Omental fat pad (tissue), 4 donors: ENCODE data around the gene SCO2. TPM values are rescaled to one million over a fixed set of nuclear protein-coding genes. Genes with fewer than 3 reads are reported as not detected.

Experiments
- ATAC-seq: fragments of 150-250 bp; one replicate; pipeline ENCODE4 v1.9.1; 2016; ENCODE audit warnings: mild to moderate bottlenecking, moderate library complexity; ENCODE audit not compliant: low FRiP score
- DNase-seq: peaks from one replicate; pipeline ENCODE4 v3.0.0-alpha.2; 2019; ENCODE audit warnings: low spot score
- CTCF ChIP-seq, 3 donors: fragments of 450-650 bp; IDR thresholded peaks; one replicate each; pipeline ENCODE4 v1.5.1; 2016 to 2017; ENCODE audit warnings: antibody characterized with exemption in 3 of 3, mild to moderate bottlenecking in 3 of 3, moderate library complexity in 2 of 3
- total RNA-seq, 4 donors: library from RNA; depleted of rRNA; stranded (reverse); fragments of >200 nt; gene quantifications; one replicate each; pipeline ENCODE4 v1.1.0, GENCODE V29; 2016

Gene SCO2
- total RNA-seq, 4 donors from 2014 or later: 2.8 to 15.0 (median 9.2) TPM

- no peak for TF ChIP-seq CTCF (IDR thresholded peaks at IDR 0.05)
- ATAC-seq (no peak), DNase-seq (no peak)
Observed at GRCh38 chr22:50569896-50570535, 44.6 kb upstream of the SCO2 start.

- DNase-seq (no peak), ATAC-seq (no peak)
- no peak for TF ChIP-seq CTCF (IDR thresholded peaks at IDR 0.05)
Observed at GRCh38 chr22:50569041-50569459, 43.7 kb upstream of the SCO2 start.

GRCh38 chr22:50568626-50569025, 43.2 kb upstream of the SCO2 start:
- no peak for DNase-seq
- no peak for TF ChIP-seq CTCF (IDR thresholded peaks at IDR 0.05)
- ATAC-seq: no peak

GRCh38 chr22:50567721-50568252, 42.4 kb upstream of the SCO2 start:
- TF ChIP-seq CTCF (IDR thresholded peaks at IDR 0.05): no peak
- no peak for ATAC-seq
- no peak for DNase-seq

- no peak for ATAC-seq
- no peak for TF ChIP-seq CTCF (IDR thresholded peaks at IDR 0.05)
- DNase-seq: no peak
Observed at GRCh38 chr22:50564289-50564688, 38.9 kb upstream of the SCO2 start.

- ATAC-seq (no peak), DNase-seq (no peak)
Observed at GRCh38 chr22:50563413-50564160, 38.2 kb upstream of the SCO2 start.

More at GRCh38 chr22:50563413-50564160, 38.2 kb upstream of the SCO2 start:
- TF ChIP-seq CTCF (IDR thresholded peaks at IDR 0.05): no peak
